Neuron (in vitro differentiated cells): ENCODE results near the gene QRICH2.

Source experiments
- H2AFZ ChIP-seq: one replicate; pipeline ENCODE4 v1.6.1; 2013; ENCODE audit warnings: low read depth, mild to moderate bottlenecking, inconsistent platforms, low read length, moderate library complexity
- H3K27me3 ChIP-seq: one replicate; pipeline ENCODE4 v1.6.1; 2013; ENCODE audit warnings: low read length; ENCODE audit not compliant: insufficient read depth
- H3K36me3 ChIP-seq: one replicate; pipeline ENCODE4 v1.6.1; 2013; ENCODE audit warnings: low read length; ENCODE audit not compliant: insufficient read depth
- H3K4me1 ChIP-seq: one replicate; pipeline ENCODE4 v1.6.1; 2013; ENCODE audit warnings: low read length; ENCODE audit not compliant: insufficient read depth
- H3K4me3 ChIP-seq: 2 replicates; pipeline ENCODE4 v1.5.1; 2013; ENCODE audit warnings: mild to moderate bottlenecking, low read length, moderate library complexity
- H3K9me3 ChIP-seq: one replicate; pipeline ENCODE4 v1.6.1; 2013; ENCODE audit warnings: low read length

Gene QRICH2

DNA sequence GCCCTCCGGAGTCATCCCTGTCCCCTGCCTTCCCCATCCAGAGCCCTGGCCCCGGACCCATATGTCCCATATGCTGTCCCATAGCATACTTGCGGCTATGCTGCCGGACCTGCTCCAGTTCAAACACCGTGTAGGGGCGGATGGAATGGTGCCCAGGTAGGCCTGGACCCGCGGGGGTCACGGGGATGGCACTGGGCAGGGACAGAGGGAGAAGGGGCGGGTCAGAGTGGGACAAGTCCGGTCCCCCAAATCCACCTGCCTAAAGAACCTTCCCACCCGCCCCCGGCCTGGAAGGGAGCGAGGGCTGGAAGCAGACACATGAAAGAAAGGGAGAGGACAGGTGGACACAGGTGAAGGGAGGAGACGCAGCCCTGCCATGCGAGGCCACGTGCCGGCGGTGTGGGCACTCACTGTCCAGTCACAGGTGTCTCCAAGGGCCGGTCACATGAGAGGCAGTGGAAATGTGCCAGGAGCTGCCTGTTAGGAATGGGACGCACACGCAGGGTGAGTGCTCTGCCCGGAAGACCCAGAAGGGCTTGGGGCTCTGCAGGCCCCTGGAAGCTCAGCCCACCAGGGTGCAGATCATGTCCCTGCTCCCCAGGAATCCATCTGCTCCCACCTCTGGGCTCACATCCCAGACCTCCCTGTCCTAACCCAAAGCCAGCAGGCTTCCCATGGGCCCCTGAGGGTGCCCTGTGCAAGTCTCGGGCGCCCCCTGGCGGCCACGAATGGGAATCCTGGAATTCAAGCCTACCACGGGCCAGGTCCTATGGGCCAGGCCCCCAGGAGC lies 28.9 kb downstream of the QRICH2 start:
- Histone ChIP-seq H2AFZ (no peak overlapping the region), H3K4me1 (no peaks in the 10 kb centered on the region), H3K36me3 (no peaks in the 10 kb centered on the region), H3K4me3 (no peak overlapping the region), H3K9me3 (no peaks in the 10 kb centered on the region), H3K27me3 (no peaks in the 10 kb centered on the region)

DNA sequence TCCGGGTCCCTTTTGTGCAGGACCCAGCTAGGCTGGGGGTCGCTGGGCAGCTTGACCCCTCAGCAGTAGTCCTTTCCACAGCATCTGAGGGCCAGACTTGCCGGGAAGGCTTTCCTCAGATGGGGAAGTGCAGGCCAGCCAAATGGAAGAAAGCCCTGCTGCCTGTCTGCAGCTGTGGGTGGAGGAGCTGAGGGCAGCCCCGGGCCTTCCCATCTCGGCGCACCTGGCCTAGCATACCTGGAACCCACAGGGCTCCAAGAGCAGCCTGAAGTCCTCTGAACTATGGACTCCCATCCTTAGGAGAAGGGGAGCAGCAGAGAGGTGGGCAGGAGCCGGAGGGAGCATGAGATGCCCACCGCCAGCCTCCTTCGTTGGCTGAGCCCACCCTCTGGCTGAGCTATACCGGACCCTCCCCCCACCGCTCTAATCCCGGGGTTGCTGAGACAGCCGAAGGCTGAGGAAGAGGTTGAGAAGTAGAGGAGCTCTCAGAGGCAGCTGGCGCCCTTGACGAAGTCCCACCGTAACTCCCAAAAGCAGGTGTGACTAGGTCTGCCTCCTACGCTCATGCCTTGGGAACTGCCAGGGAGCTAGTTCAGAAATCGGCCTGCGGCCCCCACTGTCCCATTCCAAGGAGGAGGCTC lies 29.7 kb downstream of the QRICH2 start:
- H3K27me3 ChIP-seq: no peaks in the 10 kb centered on the region
- no peaks in the 10 kb centered on the region for H3K36me3 ChIP-seq
- no peak overlapping the region for H2AFZ ChIP-seq

DNA sequence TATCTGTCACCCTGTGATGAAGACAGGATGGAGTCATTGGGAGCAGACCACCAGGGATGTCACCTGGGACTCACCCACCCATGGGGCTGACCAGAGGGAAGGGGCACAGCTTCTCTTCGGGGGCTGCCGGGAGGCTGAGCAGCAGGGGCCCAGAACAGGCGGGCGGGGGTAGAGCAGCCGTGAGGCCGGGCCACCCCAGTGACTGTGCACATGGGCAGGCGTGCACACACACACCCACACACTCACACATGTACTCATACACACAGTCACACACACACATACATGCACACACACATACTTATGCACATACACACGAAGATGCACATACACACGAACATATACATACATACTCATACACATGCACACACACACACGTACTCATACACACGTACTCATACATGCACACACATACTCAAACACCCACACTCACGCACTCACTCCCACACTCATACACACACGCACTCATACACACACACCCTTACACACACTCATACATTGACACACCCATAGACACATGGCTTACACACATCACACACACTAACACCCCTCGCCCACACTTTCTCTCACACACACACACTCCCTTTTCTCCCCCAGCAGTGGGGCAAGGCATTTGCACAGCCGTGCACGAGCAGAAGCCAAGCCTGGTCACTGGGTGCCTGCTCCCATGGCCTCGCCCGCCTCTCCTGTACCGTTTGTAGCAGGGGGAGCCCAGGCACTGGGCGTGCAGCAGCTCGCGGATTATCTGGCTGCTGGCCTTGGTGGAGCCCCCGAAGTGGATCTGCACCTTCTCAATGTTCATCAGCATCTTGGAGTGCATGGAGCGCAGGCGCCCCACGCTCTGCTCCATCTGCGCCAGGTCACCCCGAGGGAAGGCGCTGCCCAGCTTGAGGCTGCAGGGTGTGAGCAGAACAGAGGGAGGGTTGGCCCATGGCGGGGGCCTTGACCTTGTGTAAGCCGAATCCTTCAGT lies 30.5 kb downstream of the QRICH2 start:
- no peaks in the 10 kb centered on the region for H3K27me3 ChIP-seq
- no peaks in the 10 kb centered on the region for H3K36me3 ChIP-seq
- no peak overlapping the region for H2AFZ ChIP-seq
- no peak overlapping the region for H3K4me3 ChIP-seq
- H3K4me1 ChIP-seq: no peaks in the 10 kb centered on the region
- H3K9me3 ChIP-seq: no peaks in the 10 kb centered on the region

More for the DNA sequence above, 29.7 kb downstream of the QRICH2 start:
- no peaks in the 10 kb centered on the region for H3K9me3 ChIP-seq
- H3K4me3 ChIP-seq: no peak overlapping the region
- no peaks in the 10 kb centered on the region for H3K4me1 ChIP-seq

DNA sequence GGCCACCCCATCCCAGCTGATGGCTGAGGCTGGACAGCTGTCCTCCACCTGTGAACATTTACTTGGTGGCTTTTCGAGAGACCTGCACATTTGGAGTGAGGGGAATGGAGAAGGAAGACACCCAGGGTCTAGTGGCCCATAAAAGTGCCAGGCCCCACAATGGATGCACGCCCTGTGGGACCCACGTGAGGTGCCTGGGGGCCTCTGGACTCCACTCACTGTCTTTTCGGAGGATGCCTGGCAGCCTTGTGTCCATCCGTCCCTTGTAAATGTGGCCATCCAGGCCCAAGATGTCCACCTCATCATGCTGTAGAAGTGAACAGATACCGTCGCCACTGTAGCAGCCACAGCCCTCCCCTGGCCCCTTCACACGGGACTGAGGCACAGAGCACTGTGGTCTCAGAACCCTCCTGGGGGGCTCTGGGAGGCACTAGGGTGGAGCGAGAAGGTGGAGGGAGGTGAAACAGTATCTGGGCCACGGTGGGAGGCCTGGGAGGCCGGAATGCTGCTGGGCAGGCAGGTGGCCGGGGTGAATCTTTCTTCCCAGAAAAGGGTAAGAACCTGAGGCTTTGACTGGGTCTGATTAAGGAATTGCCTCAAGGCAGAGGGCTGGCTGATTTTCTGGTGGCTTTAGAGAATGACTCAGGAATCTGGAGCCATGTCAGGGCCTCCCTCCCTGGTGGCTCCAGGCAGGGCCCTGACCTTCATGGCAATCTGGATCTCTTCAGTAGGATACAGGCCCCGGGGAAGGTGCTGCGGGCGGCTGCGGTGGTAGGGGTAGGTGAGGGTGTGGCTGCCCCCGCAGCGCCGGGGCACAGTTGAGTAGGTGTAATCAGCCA lies 31.4 kb downstream of the QRICH2 start:
- Histone ChIP-seq H3K36me3 (no peaks in the 10 kb centered on the region), H3K4me3 (no peak overlapping the region), H3K4me1 (peaks cover 2% of the 10 kb centered on the region), H3K27me3 (no peaks in the 10 kb centered on the region), H2AFZ (no peak overlapping the region), H3K9me3 (no peaks in the 10 kb centered on the region)

DNA sequence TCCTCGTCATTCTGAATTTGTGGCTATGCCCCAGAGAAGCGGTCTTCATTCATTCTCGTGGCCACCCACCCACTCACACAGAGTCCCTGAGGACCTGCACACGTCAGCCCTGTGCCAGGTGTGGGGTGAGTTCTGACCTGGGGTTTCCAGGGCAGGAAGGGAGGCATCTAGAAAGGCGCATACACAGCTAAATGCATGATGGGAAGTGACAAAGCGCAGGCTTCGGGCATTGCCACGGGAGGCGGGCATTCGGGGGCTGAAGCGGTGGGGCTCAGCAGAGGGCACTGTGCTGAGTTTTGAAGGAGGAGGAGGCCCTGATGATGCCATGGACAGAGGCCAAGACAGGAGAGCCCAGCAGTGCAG lies 32.0 kb downstream of the QRICH2 start:
- Histone ChIP-seq H3K9me3 (no peaks in the 10 kb centered on the region), H3K4me3 (no peak overlapping the region), H3K4me1 (peaks cover 3% of the 10 kb centered on the region), H2AFZ (no peak overlapping the region), H3K36me3 (no peaks in the 10 kb centered on the region), H3K27me3 (no peaks in the 10 kb centered on the region)

DNA sequence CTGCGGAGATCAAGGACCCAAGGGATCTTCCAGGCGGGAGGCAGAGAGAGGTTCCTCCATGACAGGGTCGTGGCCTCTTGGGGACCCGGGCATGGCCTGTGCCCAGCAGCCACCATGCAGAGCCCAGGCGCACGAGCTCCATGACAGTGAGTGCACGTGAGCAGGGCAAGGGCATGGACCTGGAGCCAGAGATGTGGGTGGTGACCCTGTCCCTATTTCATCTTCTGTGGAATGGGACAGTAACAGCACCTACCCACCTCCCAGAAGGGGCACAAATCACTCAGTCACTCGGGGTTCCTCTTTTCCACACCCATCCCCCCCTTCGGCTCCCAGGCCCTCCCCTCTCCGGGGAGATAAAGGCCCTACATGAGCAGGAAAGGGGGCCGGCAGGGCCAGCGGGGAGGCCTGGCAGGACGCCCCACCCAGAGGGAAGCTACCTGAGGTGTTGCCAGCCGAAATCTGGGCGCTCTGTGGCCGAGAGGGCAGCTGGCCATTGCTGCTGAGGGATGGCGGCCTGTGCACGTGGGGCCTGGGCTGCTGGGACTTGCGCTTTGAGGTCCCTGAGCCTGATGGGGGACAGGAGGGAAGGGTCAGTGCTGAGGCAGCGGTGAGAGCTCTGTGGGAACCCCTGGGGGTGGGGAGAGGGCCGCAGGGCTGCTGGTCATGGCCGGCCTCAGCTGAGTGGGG lies 32.6 kb downstream of the QRICH2 start:
- Histone ChIP-seq H3K27me3 (no peaks in the 10 kb centered on the region), H3K4me1 (peaks cover 3% of the 10 kb centered on the region), H3K9me3 (no peaks in the 10 kb centered on the region), H3K4me3 (no peak overlapping the region), H2AFZ (no peak overlapping the region), H3K36me3 (no peaks in the 10 kb centered on the region)

DNA sequence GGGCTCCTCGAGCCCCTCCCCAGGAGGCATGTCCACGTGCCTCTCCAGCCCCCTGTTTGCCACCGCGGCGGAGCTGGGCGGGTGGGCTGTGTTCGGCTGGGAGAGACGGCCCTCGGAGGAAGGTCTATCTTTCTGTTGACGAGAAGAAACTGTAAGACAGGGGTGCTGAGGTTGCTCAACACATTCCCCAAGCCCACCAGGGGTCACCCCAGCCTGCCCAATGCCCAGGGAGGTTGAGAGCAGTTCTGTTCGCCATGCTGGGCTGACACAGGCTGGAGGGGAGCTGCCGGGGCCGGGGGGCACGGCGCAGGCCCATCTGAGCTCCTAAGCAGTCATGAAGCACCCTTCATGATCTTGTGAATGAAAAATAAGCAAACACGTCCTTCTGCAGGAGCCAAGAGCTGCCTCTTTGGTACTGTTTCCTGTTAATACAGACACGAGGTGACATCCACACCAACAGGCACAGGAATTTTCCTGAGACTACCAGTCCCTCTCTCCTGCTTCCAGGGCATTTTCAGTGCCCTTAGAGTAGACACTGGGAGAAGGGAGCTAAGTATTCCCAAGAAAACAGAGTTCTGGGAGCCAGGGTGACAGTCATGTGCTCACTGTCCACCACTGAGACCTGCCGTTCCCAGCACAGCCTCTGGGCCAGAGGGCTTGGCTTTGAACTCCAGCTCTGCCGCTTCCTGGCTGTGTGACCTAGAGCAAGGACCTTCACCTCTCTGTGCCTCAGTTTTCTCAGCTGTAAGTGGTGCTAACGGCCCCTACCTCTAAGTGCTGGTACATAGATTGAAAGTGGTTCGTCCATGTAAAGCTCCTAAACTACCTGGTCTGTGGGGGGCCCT lies 33.7 kb downstream of the QRICH2 start:
- H3K4me1 ChIP-seq: peaks cover 3% of the 10 kb centered on the region
- no peak overlapping the region for H2AFZ ChIP-seq
- no peaks in the 10 kb centered on the region for H3K27me3 ChIP-seq
- peaks cover 8% of the 10 kb centered on the region for H3K36me3 ChIP-seq
- no peaks in the 10 kb centered on the region for H3K9me3 ChIP-seq
- no peak overlapping the region for H3K4me3 ChIP-seq

DNA sequence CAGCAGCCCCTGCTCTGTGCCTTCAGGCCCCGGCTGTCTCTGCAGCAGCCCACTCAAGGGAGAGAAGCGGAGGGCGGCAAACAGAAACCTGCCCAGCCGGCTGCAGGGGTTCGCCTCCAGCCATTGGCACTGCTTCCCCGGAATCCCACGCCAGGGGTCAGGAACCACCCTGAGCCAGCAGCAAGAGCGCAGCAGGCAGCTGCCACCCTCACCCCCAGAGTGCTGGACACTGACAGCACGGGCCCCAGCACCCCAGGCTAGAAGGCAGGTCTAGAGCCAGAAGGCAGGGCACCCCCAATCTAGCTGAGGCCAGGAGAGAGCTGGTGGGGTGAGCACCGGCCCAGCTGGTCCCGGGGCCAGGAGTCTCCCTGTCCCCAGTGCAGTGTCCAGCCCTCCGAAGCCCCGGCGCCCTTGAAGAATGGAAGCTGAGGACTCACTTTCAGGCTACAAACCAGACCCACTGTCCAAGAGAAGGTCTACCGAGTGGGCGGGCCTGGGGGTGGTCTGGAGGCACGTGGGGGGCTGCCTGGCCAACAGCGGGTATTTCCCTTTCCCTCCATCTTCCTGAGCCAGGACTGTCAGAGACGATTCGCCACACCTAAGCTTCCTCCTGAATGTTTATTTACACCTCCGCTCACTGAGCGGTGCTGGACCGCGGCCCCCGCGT lies 34.5 kb downstream of the QRICH2 start:
- Histone ChIP-seq H3K4me1 (peaks cover 3% of the 10 kb centered on the region), H3K4me3 (no peak overlapping the region), H3K27me3 (no peaks in the 10 kb centered on the region), H2AFZ (no peak overlapping the region), H3K9me3 (no peaks in the 10 kb centered on the region), H3K36me3 (peaks cover 13% of the 10 kb centered on the region)

DNA sequence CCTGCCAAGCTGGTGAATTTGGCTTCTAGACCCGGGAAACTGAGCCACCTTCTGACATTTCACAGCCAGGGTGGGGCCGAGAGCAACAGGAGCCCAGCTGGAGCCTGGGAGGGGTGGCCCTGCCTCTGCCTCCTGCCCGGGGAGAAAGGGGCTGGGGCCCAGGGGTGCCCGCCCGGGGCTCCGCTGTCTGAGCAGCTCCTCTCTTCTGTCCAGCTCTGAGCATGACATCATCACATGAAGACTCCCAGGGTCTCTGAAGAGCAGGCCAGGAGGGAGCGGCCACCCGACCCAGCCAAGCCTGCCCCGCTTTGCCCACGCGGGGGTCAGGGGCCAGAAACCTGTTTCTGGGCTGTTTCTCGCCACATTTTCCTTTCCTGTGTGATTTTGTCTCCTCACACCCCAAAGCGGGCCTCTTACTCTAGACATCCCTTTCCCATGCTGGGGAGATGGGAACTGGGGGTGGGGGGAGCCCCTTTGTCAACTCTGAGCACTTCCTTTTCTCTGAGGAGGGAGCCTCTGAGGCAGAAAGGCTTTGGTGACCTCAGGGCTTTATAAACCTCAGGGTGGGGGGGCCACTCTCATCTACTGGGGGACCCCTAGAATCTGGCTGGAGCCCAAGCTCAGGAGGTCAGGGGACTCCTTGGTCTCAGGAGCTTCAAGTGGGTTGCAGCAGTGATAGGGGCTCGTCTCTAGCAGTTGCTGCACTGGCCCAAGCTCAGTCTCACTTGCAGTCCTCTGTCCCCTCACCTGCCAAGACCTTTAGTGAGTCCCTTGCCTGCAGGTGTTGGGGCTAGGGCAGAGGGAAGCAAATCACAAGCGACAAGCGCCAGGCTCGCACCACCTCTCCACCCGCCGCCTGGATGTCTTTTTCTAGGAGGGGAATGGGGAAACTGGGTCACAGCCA lies 35.3 kb downstream of the QRICH2 start:
- Histone ChIP-seq H3K9me3 (no peaks in the 10 kb centered on the region), H2AFZ (no peak overlapping the region), H3K4me1 (peaks cover 3% of the 10 kb centered on the region), H3K27me3 (no peaks in the 10 kb centered on the region), H3K36me3 (peaks cover 20% of the 10 kb centered on the region), H3K4me3 (no peak overlapping the region)

DNA sequence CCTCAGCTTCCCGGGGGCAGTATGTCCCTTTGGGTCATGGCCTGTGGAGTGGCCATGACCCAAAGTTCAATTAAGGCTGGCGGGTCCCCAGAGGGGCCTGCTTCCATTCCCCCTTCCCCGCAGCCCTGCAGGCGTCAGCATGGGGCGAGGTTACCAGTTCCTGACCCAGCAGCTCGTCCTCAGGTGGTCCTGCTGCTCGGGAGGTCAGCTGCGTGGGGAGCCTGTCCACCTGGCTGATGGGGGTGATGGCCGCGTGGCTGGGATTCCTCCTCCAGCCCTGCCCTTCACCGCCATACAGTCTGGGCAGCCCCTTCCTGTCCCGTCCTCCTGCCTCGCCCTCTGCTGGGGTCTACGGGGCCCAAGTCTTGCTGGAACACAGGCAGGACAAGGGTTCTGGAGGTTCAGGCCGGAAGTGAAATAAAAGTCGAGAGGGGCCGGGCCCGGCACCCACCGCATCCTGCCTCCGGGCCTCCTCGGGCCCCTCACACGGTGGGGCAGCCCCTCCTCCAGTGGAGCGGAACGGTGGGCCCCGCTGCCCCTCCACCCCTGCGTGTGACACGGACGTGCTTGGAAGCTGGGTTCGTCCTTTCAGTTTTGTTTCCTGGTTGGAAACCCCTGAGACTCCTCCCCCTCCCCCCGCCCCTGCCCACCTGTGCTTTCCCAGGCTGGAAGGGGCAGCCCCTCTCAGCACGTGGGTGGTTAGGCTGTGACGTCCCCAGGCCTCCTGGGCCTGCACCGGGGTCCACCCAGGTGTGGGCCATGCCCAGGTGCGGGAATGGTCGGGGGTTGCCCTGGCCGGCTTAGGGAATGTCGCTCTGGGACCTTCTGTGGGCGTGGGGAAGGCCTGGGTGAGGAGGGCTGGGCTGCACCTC lies 36.2 kb downstream of the QRICH2 start:
- no peaks in the 10 kb centered on the region for H3K9me3 ChIP-seq
- H3K36me3 ChIP-seq: peaks cover 22% of the 10 kb centered on the region
- no peaks in the 10 kb centered on the region for H3K27me3 ChIP-seq
- H3K4me1 ChIP-seq: peaks cover 7% of the 10 kb centered on the region
- no peak overlapping the region for H2AFZ ChIP-seq
- no peak overlapping the region for H3K4me3 ChIP-seq
